Measurements from ENCODE around the gene SLCO3A1. TPM values are rescaled to one million over a fixed set of nuclear protein-coding genes. Genes with fewer than 3 reads are reported as not detected.

The SLCO3A1 gene
- total RNA-seq, 2 donors from 2014 or later = 7.2 to 11.4 TPM

GRCh38 chr15:91950054-91950453, 96.5 kb downstream of the SLCO3A1 start:
- H3K9me3 ChIP-seq (ENCODE audit: control insufficient read depth, low read length) = no peaks in the 10 kb centered on the region
- H3K4me3 ChIP-seq (ENCODE audit: low read length) = no peak overlapping the region
- H3K27me3 ChIP-seq (ENCODE audit: control insufficient read depth, insufficient read depth, low read length, poor library complexity, severe bottlenecking) = no peaks in the 10 kb centered on the region
- Mint-ChIP-seq H3K36me3 (ENCODE audit: low read depth) (no peaks in the 10 kb centered on the region), H3K4me1 (peaks cover 27% of the 10 kb centered on the region), H3K9me3 (no peaks in the 10 kb centered on the region), H3K27me3 (ENCODE audit: insufficient read depth) (no peaks in the 10 kb centered on the region), H3K4me3 (no peak overlapping the region), H3K27ac (peak overlapping the region; percentile 9)
- DNase-seq = peak; percentile 66
- WGBS, 2 experiments (ENCODE audit: insufficient coverage in 1 of 2, insufficient read length in 1 of 2) = 40 to 52% methylated on average over 4 of the region's 4 CpGs
- H3K4me1 ChIP-seq (ENCODE audit: control insufficient read depth, insufficient read depth, low read length) = peaks cover 7% of the 10 kb centered on the region
- TF ChIP-seq, protein P1, sequence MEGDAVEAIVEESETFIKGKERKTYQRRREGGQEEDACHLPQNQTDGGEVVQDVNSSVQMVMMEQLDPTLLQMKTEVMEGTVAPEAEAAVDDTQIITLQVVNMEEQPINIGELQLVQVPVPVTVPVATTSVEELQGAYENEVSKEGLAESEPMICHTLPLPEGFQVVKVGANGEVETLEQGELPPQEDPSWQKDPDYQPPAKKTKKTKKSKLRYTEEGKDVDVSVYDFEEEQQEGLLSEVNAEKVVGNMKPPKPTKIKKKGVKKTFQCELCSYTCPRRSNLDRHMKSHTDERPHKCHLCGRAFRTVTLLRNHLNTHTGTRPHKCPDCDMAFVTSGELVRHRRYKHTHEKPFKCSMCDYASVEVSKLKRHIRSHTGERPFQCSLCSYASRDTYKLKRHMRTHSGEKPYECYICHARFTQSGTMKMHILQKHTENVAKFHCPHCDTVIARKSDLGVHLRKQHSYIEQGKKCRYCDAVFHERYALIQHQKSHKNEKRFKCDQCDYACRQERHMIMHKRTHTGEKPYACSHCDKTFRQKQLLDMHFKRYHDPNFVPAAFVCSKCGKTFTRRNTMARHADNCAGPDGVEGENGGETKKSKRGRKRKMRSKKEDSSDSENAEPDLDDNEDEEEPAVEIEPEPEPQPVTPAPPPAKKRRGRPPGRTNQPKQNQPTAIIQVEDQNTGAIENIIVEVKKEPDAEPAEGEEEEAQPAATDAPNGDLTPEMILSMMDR (conservative IDR thresholded peaks at IDR 0.05) = no peak
- H3K9ac ChIP-seq (ENCODE audit: extremely low read depth, low read length, poor library complexity, severe bottlenecking) = no peak overlapping the region
- no peak overlapping the region for H3K27ac ChIP-seq (ENCODE audit: low read depth, low read length)
- no peaks in the 10 kb centered on the region for H3K36me3 ChIP-seq (ENCODE audit: control insufficient read depth, insufficient read depth, low read length)

DNA sequence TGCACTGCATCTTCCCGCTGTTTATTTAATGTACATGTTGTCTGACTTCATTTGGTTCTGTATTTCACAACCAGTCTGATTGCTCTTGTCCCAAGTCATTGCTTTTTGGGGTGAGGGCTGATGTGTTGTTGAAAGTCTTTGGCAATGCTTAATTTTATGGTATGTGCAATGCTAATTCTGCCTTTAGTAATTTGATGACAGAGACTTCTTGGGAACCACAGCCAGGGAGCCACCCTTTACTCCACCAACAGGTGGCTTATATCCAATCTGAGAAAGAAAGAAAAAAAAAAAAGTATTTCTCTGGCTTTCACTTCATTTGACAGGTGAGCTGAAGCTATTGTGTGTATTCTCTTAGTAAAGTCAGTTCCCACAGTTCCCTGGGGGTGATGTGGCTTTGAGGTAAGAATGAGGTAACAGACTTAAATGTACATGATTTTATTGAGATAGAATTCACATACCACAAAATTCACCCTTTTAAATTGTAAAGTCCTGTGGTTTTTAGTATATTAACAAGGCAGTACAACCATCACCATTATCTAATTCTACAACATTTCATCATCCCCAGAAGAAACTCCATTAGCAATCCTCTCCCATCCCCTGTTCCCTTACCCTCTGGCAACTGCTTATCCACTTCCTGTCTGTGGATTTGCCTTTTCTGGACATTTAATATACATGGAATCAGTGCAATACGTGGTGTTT, 97.3 kb downstream of the SLCO3A1 start:
- H3K4me3 Mint-ChIP-seq = no peak overlapping the region
- TF ChIP-seq, protein P1 (conservative IDR thresholded peaks at IDR 0.05) = peak; percentile 63
- H3K9me3 Mint-ChIP-seq = no peaks in the 10 kb centered on the region
- no peak overlapping the region for H3K27ac Mint-ChIP-seq
- no peak overlapping the region for H3K27ac ChIP-seq (ENCODE audit: low read depth, low read length)
- no peaks in the 10 kb centered on the region for H3K36me3 Mint-ChIP-seq (ENCODE audit: low read depth)
- 88% methylated on average over 2 of the region's 2 CpGs; no CpG with 5 or more reads in 1 of the 2 experiments for WGBS, 2 experiments (ENCODE audit: insufficient coverage in 1 of 2, insufficient read length in 1 of 2)
- no peaks in the 10 kb centered on the region for H3K27me3 Mint-ChIP-seq (ENCODE audit: insufficient read depth)
- no peaks in the 10 kb centered on the region for H3K36me3 ChIP-seq (ENCODE audit: control insufficient read depth, insufficient read depth, low read length)
- H3K4me3 ChIP-seq (ENCODE audit: low read length) = no peak overlapping the region
- H3K27me3 ChIP-seq (ENCODE audit: control insufficient read depth, insufficient read depth, low read length, poor library complexity, severe bottlenecking) = no peaks in the 10 kb centered on the region
- no peak overlapping the region for H3K9ac ChIP-seq (ENCODE audit: extremely low read depth, low read length, poor library complexity, severe bottlenecking)
- DNase-seq = no peak
- H3K4me1 ChIP-seq (ENCODE audit: control insufficient read depth, insufficient read depth, low read length) = peaks cover 7% of the 10 kb centered on the region
- H3K4me1 Mint-ChIP-seq = peaks cover 29% of the 10 kb centered on the region
- no peaks in the 10 kb centered on the region for H3K9me3 ChIP-seq (ENCODE audit: control insufficient read depth, low read length)

GRCh38 chr15:91952216-91952615, 98.7 kb downstream of the SLCO3A1 start:
- H3K27me3 Mint-ChIP-seq (ENCODE audit: insufficient read depth) = no peaks in the 10 kb centered on the region
- H3K27ac Mint-ChIP-seq = no peak overlapping the region
- no peak overlapping the region for H3K27ac ChIP-seq (ENCODE audit: low read depth, low read length)
- peaks cover 7% of the 10 kb centered on the region for H3K4me1 ChIP-seq (ENCODE audit: control insufficient read depth, insufficient read depth, low read length)
- H3K36me3 Mint-ChIP-seq (ENCODE audit: low read depth) = no peaks in the 10 kb centered on the region
- H3K9me3 Mint-ChIP-seq = no peaks in the 10 kb centered on the region
- TF ChIP-seq, protein P1 (conservative IDR thresholded peaks at IDR 0.05) = no peak
- H3K9ac ChIP-seq (ENCODE audit: extremely low read depth, low read length, poor library complexity, severe bottlenecking) = no peak overlapping the region
- no peak overlapping the region for H3K4me3 ChIP-seq (ENCODE audit: low read length)
- H3K4me1 Mint-ChIP-seq = peaks cover 34% of the 10 kb centered on the region
- DNase-seq = no peak
- 92 to 100% methylated on average over 1 of the region's 1 CpG for WGBS, 2 experiments (ENCODE audit: insufficient coverage in 1 of 2, insufficient read length in 1 of 2)
- no peaks in the 10 kb centered on the region for H3K36me3 ChIP-seq (ENCODE audit: control insufficient read depth, insufficient read depth, low read length)
- H3K27me3 ChIP-seq (ENCODE audit: control insufficient read depth, insufficient read depth, low read length, poor library complexity, severe bottlenecking) = no peaks in the 10 kb centered on the region
- H3K9me3 ChIP-seq (ENCODE audit: control insufficient read depth, low read length) = no peaks in the 10 kb centered on the region
- no peak overlapping the region for H3K4me3 Mint-ChIP-seq

Measured in endodermal cell (in vitro differentiated cells).